SK-N-SH treated with all-trans-retinoic acid at 6 μM for 48 hours (cell line): ENCODE data around the gene BLM.

Experiments used
- ATAC-seq: fragments of 200-7000 bp; cut with Tn5 transposase; 3 replicates; pipeline ENCODE4 v1.9.1; 2020; ENCODE audit warnings: mild to moderate bottlenecking, moderate library complexity
- ARNTL ChIP-seq: fragments of 450-650 bp; formaldehyde crosslinking; IDR thresholded peaks from 2 replicates; pipeline ENCODE4 v1.5.0; 2020; ENCODE audit warnings: low read depth, mild to moderate bottlenecking, moderate library complexity, borderline replicate concordance
- BACH2 ChIP-seq: fragments of 250-450 bp; sonication (Bioruptor Pico); IDR thresholded peaks from 2 replicates; pipeline ENCODE4 v1.9.0; 2021; ENCODE audit warnings: mild to moderate bottlenecking, borderline replicate concordance
- CSDC2 ChIP-seq: fragments of 250-450 bp; sonication (Bioruptor Pico); IDR thresholded peaks from 2 replicates; pipeline ENCODE4 v1.5.0; 2020; ENCODE audit warnings: mild to moderate bottlenecking, moderate library complexity
- ESRRG ChIP-seq: fragments of 250-450 bp; sonication (Bioruptor Pico); IDR thresholded peaks from 2 replicates; pipeline ENCODE4 v1.6.1; 2021; ENCODE audit warnings: mild to moderate bottlenecking
- ISL1 ChIP-seq: fragments of 250-450 bp; sonication (Bioruptor Pico); IDR thresholded peaks from 2 replicates; pipeline ENCODE4 v2.1.2; 2022; ENCODE audit warnings: mild to moderate bottlenecking, moderate library complexity
- OSR1 ChIP-seq: fragments of 250-450 bp; sonication (Bioruptor Pico); IDR thresholded peaks from 2 replicates; pipeline ENCODE4 v1.8.0; 2022; ENCODE audit warnings: moderate library complexity, mild to moderate bottlenecking, inconsistent platforms
- PPARA ChIP-seq: fragments of 250-450 bp; sonication (Bioruptor Pico); IDR thresholded peaks from 2 replicates; pipeline ENCODE4 v1.5.0; 2020; ENCODE audit warnings: mild to moderate bottlenecking, borderline replicate concordance
- RARB ChIP-seq: fragments of 250-450 bp; sonication (Bioruptor Pico); IDR thresholded peaks from 2 replicates; pipeline ENCODE4 v1.8.0; 2021; ENCODE audit warnings: mild to moderate bottlenecking, moderate library complexity
- TCF4 ChIP-seq: fragments of 250-450 bp; sonication (Bioruptor Pico); IDR thresholded peaks from 2 replicates; pipeline ENCODE4 v1.8.0; 2021; ENCODE audit warnings: mild to moderate bottlenecking, moderate library complexity, borderline replicate concordance
- TOX ChIP-seq: fragments of 250-450 bp; sonication (Bioruptor Pico); IDR thresholded peaks from 2 replicates; pipeline ENCODE4 v1.8.0; 2021; ENCODE audit warnings: mild to moderate bottlenecking, moderate library complexity, borderline replicate concordance
- TSHZ2 ChIP-seq: fragments of 250-450 bp; sonication (Bioruptor Pico); IDR thresholded peaks from 2 replicates; pipeline ENCODE4 v1.5.0; 2020; ENCODE audit warnings: mild to moderate bottlenecking, moderate library complexity
- ZC3H10 ChIP-seq: fragments of 250-450 bp; sonication (Bioruptor Pico); IDR thresholded peaks from 2 replicates; pipeline ENCODE4 v1.5.1; 2021; ENCODE audit warnings: mild to moderate bottlenecking, moderate library complexity
- ZFP3 ChIP-seq: fragments of 250-450 bp; sonication (Bioruptor Pico); IDR thresholded peaks from 2 replicates; pipeline ENCODE4 v1.5.0; 2020; ENCODE audit warnings: mild to moderate bottlenecking, moderate library complexity
- ZFP30 ChIP-seq: fragments of 450-650 bp; formaldehyde crosslinking; IDR thresholded peaks from 2 replicates; pipeline ENCODE4 v1.5.0; 2022; ENCODE audit warnings: mild to moderate bottlenecking, moderate library complexity
- ZNF565 ChIP-seq: fragments of 450-650 bp; formaldehyde crosslinking; conservative IDR thresholded peaks from 2 replicates; pipeline ENCODE4 v1.5.0; 2020; ENCODE audit warnings: low read depth, mild to moderate bottlenecking, moderate library complexity
- ZNF70 ChIP-seq: fragments of 450-650 bp; formaldehyde crosslinking; IDR thresholded peaks from 2 replicates; pipeline ENCODE4 v1.5.0; 2020; ENCODE audit warnings: mild to moderate bottlenecking, moderate library complexity
- ZNF8 ChIP-seq: fragments of 450-650 bp; formaldehyde crosslinking; IDR thresholded peaks from 2 replicates; pipeline ENCODE4 v1.5.0; 2020; ENCODE audit warnings: mild to moderate bottlenecking, moderate library complexity
- TF ChIP-seq, protein P1 (sequence below): fragments of 250-450 bp; sonication (Bioruptor Pico); IDR thresholded peaks from 2 replicates; pipeline ENCODE4 v1.5.1; 2021; ENCODE audit warnings: mild to moderate bottlenecking, moderate library complexity
- TF ChIP-seq, protein P2 (sequence below): fragments of 250-450 bp; sonication (Bioruptor Pico); IDR thresholded peaks from 2 replicates; pipeline ENCODE4 v1.5.1; 2020; ENCODE audit warnings: low read depth, mild to moderate bottlenecking, moderate library complexity
- TF ChIP-seq, protein P3 (sequence below): fragments of 250-450 bp; sonication (Bioruptor Pico); IDR thresholded peaks from 2 replicates; pipeline ENCODE4 v1.8.0; 2020; ENCODE audit warnings: mild to moderate bottlenecking, moderate library complexity, borderline replicate concordance

Gene BLM

GRCh38 chr15:90690585-90690984, 26.6 kb upstream of the BLM start:
- 0 out of 3 replicates have a peak, but pooled peaks have one; percentile 27 for ATAC-seq
- TF ChIP-seq ARNTL (no peak), TCF4 (CRISPR knock-in tag) (no peak), ZC3H10 (no peak), ZFP30 (CRISPR knock-in tag) (no peak), PPARA (CRISPR knock-in tag) (no peak), TOX (CRISPR knock-in tag) (no peak), RARB (no peak), BACH2 (CRISPR knock-in tag) (no peak)
- TF ChIP-seq, all 23 proteins: peak for 0

GRCh38 chr15:90691369-90691768, 25.8 kb upstream of the BLM start:
- TF ChIP-seq OSR1 (CRISPR knock-in tag) = no peak
- TF ChIP-seq ARNTL = no peak
- TF ChIP-seq, protein P1, sequence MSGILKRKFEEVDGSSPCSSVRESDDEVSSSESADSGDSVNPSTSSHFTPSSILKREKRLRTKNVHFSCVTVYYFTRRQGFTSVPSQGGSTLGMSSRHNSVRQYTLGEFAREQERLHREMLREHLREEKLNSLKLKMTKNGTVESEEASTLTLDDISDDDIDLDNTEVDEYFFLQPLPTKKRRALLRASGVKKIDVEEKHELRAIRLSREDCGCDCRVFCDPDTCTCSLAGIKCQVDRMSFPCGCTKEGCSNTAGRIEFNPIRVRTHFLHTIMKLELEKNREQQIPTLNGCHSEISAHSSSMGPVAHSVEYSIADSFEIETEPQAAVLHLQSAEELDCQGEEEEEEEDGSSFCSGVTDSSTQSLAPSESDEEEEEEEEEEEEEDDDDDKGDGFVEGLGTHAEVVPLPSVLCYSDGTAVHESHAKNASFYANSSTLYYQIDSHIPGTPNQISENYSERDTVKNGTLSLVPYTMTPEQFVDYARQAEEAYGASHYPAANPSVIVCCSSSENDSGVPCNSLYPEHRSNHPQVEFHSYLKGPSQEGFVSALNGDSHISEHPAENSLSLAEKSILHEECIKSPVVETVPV (CRISPR knock-in tag) = no peak
- no peak for TF ChIP-seq TCF4 (CRISPR knock-in tag)
- no peak for TF ChIP-seq ESRRG (CRISPR knock-in tag)
- ATAC-seq = no peak

- no peak for ATAC-seq
- TF ChIP-seq, protein P2, sequence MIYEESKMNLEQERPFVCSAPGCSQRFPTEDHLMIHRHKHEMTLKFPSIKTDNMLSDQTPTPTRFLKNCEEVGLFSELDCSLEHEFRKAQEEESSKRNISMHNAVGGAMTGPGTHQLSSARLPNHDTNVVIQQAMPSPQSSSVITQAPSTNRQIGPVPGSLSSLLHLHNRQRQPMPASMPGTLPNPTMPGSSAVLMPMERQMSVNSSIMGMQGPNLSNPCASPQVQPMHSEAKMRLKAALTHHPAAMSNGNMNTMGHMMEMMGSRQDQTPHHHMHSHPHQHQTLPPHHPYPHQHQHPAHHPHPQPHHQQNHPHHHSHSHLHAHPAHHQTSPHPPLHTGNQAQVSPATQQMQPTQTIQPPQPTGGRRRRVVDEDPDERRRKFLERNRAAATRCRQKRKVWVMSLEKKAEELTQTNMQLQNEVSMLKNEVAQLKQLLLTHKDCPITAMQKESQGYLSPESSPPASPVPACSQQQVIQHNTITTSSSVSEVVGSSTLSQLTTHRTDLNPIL (CRISPR knock-in tag) = no peak
- TF ChIP-seq ZFP30 (CRISPR knock-in tag) = no peak
- no peak for TF ChIP-seq ZFP3
- TF ChIP-seq, protein P1 (CRISPR knock-in tag) = no peak
- TF ChIP-seq ZNF8 (CRISPR knock-in tag) = no peak
- no peak for TF ChIP-seq OSR1 (CRISPR knock-in tag)
- no peak for TF ChIP-seq ZNF565 (CRISPR knock-in tag)
- no peak for TF ChIP-seq TOX (CRISPR knock-in tag)
- TF ChIP-seq ISL1 (CRISPR knock-in tag) = no peak
- no peak for TF ChIP-seq PPARA (CRISPR knock-in tag)
- no peak for TF ChIP-seq TCF4 (CRISPR knock-in tag)
- TF ChIP-seq, all 23 proteins: peak for 0
Observed at GRCh38 chr15:90691982-90692773, 25.0 kb upstream of the BLM start.

- ATAC-seq = no peak
- no peak for TF ChIP-seq ZNF8 (CRISPR knock-in tag)
- TF ChIP-seq ARNTL = no peak
- TF ChIP-seq, protein P1 (CRISPR knock-in tag) = no peak
- TF ChIP-seq OSR1 (CRISPR knock-in tag) = no peak
- no peak for TF ChIP-seq BACH2 (CRISPR knock-in tag)
- no peak for TF ChIP-seq TCF4 (CRISPR knock-in tag)
- TF ChIP-seq TOX (CRISPR knock-in tag) = no peak
- TF ChIP-seq TSHZ2 (CRISPR knock-in tag) = no peak
- TF ChIP-seq PPARA (CRISPR knock-in tag) = no peak
- no peak for TF ChIP-seq CSDC2 (CRISPR knock-in tag)
- TF ChIP-seq ZC3H10 = no peak
- no peak for TF ChIP-seq ZNF565 (CRISPR knock-in tag)
- TF ChIP-seq ISL1 (CRISPR knock-in tag) = no peak
- TF ChIP-seq, protein P3, sequence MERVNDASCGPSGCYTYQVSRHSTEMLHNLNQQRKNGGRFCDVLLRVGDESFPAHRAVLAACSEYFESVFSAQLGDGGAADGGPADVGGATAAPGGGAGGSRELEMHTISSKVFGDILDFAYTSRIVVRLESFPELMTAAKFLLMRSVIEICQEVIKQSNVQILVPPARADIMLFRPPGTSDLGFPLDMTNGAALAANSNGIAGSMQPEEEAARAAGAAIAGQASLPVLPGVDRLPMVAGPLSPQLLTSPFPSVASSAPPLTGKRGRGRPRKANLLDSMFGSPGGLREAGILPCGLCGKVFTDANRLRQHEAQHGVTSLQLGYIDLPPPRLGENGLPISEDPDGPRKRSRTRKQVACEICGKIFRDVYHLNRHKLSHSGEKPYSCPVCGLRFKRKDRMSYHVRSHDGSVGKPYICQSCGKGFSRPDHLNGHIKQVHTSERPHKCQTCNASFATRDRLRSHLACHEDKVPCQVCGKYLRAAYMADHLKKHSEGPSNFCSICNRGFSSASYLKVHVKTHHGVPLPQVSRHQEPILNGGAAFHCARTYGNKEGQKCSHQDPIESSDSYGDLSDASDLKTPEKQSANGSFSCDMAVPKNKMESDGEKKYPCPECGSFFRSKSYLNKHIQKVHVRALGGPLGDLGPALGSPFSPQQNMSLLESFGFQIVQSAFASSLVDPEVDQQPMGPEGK (CRISPR knock-in tag) = no peak
- TF ChIP-seq ZNF70 (CRISPR knock-in tag) = no peak
Observed at GRCh38 chr15:90694987-90695386, 22.2 kb upstream of the BLM start.
